ENCODE results near the gene H1-8. TPM values are rescaled to one million over a fixed set of nuclear protein-coding genes. Genes with fewer than 3 reads are reported as not detected.
"Not testable (repeated sequence)": the region's sequence is repeated elsewhere in the genome, so short reads cannot be mapped to it uniquely, and the experiment has no call there.

The H1-8 gene
- total RNA-seq (2021; fragmentation: NEBNext Ultra II Directional; extraction: Animal tissue kit (Norgen Biotek cat#: 25700)), result not detected
- long read RNA-seq, result 0 reads

GRCh38 chr3:129543156-129543790 is at the start of gene H1-8:
TSS of gene H1-8 (plus strand) at chr3:129543175. CDS start at chr3:129543219, 44 bp downstream.
- no peaks in the 10 kb centered on the region for H3K4me1 Mint-ChIP-seq (ENCODE audit: low read depth)
- no peak for DNase-seq

GRCh38 chr3:129493206-129493605 is 49.8 kb upstream of the H1-8 start:
- H3K27me3 Mint-ChIP-seq (ENCODE audit: insufficient read depth), result no peaks in the 10 kb centered on the region; the same call in 1 of the 2 replicates
- no peak for DNase-seq
- peaks cover 18% of the 10 kb centered on the region for H3K36me3 Mint-ChIP-seq (ENCODE audit: low read depth)
- peaks cover 48% of the 10 kb centered on the region for H3K4me1 Mint-ChIP-seq (ENCODE audit: low read depth)
- no peaks in the 10 kb centered on the region for H3K9me3 Mint-ChIP-seq
- TF ChIP-seq CTCF (IDR thresholded peaks at IDR 0.05), result no peak
- no peak overlapping the region; the same call in 1 of the 2 replicates for H3K27ac Mint-ChIP-seq
- no peak overlapping the region for H3K4me3 Mint-ChIP-seq

More at GRCh38 chr3:129543156-129543790, at the start of gene H1-8:
- TF ChIP-seq CTCF (IDR thresholded peaks at IDR 0.05), result no peak
- Mint-ChIP-seq H3K27me3 (ENCODE audit: insufficient read depth) (peaks cover 6% of the 10 kb centered on the region), H3K9me3 (no peaks in the 10 kb centered on the region), H3K36me3 (ENCODE audit: low read depth) (no peaks in the 10 kb centered on the region), H3K4me3 (no peak within 1 kb of the TSS), H3K27ac (no peak within 1 kb of the TSS)

- H3K27me3 Mint-ChIP-seq (ENCODE audit: insufficient read depth), result not testable (repeated sequence)
- peaks cover 60% of the 10 kb centered on the region for H3K4me1 Mint-ChIP-seq (ENCODE audit: low read depth)
- H3K27ac Mint-ChIP-seq, result peak overlapping the region; percentile 91
Measured at GRCh38 chr3:129494499-129494898, 48.5 kb upstream of the H1-8 start.

GRCh38 chr3:129495006-129495639 is 47.9 kb upstream of the H1-8 start:
- Mint-ChIP-seq H3K27ac (peak overlapping the region; percentile 91), H3K4me3 (peak overlapping the region; percentile 59), H3K4me1 (ENCODE audit: low read depth) (peaks cover 62% of the 10 kb centered on the region), H3K36me3 (ENCODE audit: low read depth) (peaks cover 18% of the 10 kb centered on the region)
- H3K9me3 Mint-ChIP-seq; H3K27me3 Mint-ChIP-seq (ENCODE audit: insufficient read depth): not testable (repeated sequence)
- DNase-seq, result peak; percentile 88

More at GRCh38 chr3:129494499-129494898, 48.5 kb upstream of the H1-8 start:
- H3K36me3 Mint-ChIP-seq (ENCODE audit: low read depth), result peaks cover 18% of the 10 kb centered on the region
- H3K4me3 Mint-ChIP-seq, result peak overlapping the region; percentile 59
- DNase-seq, result peak; percentile 26
- H3K9me3 Mint-ChIP-seq, result not testable (repeated sequence)

GRCh38 chr3:129497876-129498275 is 45.1 kb upstream of the H1-8 start:
- Mint-ChIP-seq H3K36me3 (ENCODE audit: low read depth) (peaks cover 17% of the 10 kb centered on the region), H3K4me1 (ENCODE audit: low read depth) (peaks cover 52% of the 10 kb centered on the region)
- DNase-seq; H3K27me3 Mint-ChIP-seq (ENCODE audit: insufficient read depth); H3K9me3 Mint-ChIP-seq; H3K4me3 Mint-ChIP-seq; H3K27ac Mint-ChIP-seq: not testable (repeated sequence)

- peak overlapping the region; percentile 79 for H3K27ac Mint-ChIP-seq
- H3K4me3 Mint-ChIP-seq; DNase-seq; H3K9me3 Mint-ChIP-seq; H3K27me3 Mint-ChIP-seq (ENCODE audit: insufficient read depth): not testable (repeated sequence)
- peaks cover 54% of the 10 kb centered on the region for H3K4me1 Mint-ChIP-seq (ENCODE audit: low read depth)
- H3K36me3 Mint-ChIP-seq (ENCODE audit: low read depth), result peaks cover 14% of the 10 kb centered on the region; the same call in 1 of the 2 replicates
Measured at GRCh38 chr3:129498603-129499488, 44.1 kb upstream of the H1-8 start.

GRCh38 chr3:129499604-129500333 is 43.2 kb upstream of the H1-8 start:
- not testable (repeated sequence) for H3K27me3 Mint-ChIP-seq (ENCODE audit: insufficient read depth); H3K9me3 Mint-ChIP-seq; H3K4me3 Mint-ChIP-seq; H3K27ac Mint-ChIP-seq; DNase-seq
- Mint-ChIP-seq H3K36me3 (ENCODE audit: low read depth) (peaks cover 14% of the 10 kb centered on the region; the same call in 1 of the 2 replicates), H3K4me1 (ENCODE audit: low read depth) (peaks cover 48% of the 10 kb centered on the region)
